MCF 10A (cell line): ENCODE measurements around the gene DEFB113. TPM values are rescaled to one million over a fixed set of nuclear protein-coding genes. Genes with fewer than 3 reads are reported as not detected.

Source experiments
- BruUV-seq: library from RNA; stranded (reverse); fragments of 400-500 nt; replicated peaks from 2 replicates; lab custom pipeline; 2021; lab: Mats Ljungman, UMichigan
- CTCF ChIA-PET: fragments of 300-600 bp; sonication (Branson Sonifier 250); formaldehyde crosslinking; extraction: SDS; loops from one replicate; lab custom pipeline; 2021; ENCODE audit warnings: antibody characterized with exemption, inconsistent platforms; lab: Yijun Ruan, JAX
- POLR2A ChIA-PET: fragments of 300-600, 350-650 bp; sonication (Branson Sonifier 250); formaldehyde crosslinking; extraction: SDS; loops from one replicate; lab custom pipeline; 2020; ENCODE audit warnings: antibody characterized with exemption, inconsistent platforms; lab: Yijun Ruan, JAX
- DNase-seq: peaks from one replicate; pipeline ENCODE4 v3.0.0-alpha.2; 2018; ENCODE audit not compliant: unreplicated experiment
- H3K27ac Mint-ChIP-seq: one replicate; pipeline ENCODE4 v1.8.0; 2022; ENCODE audit warnings: mild to moderate bottlenecking, low read depth, mixed read lengths; ENCODE audit not compliant: unreplicated experiment
- H3K27me3 Mint-ChIP-seq: one replicate; pipeline ENCODE4 v1.8.0; 2022; ENCODE audit warnings: mixed read lengths; ENCODE audit not compliant: insufficient read depth, unreplicated experiment
- H3K36me3 Mint-ChIP-seq: one replicate; pipeline ENCODE4 v1.8.0; 2022; ENCODE audit warnings: mild to moderate bottlenecking, moderate library complexity, mixed read lengths; ENCODE audit not compliant: insufficient read depth, unreplicated experiment
- H3K4me1 Mint-ChIP-seq: one replicate; pipeline ENCODE4 v1.8.0; 2022; ENCODE audit warnings: mixed read lengths; ENCODE audit not compliant: insufficient read depth, unreplicated experiment
- H3K4me3 Mint-ChIP-seq: one replicate; pipeline ENCODE4 v1.8.0; 2022; ENCODE audit warnings: mild to moderate bottlenecking, moderate library complexity, mixed read lengths; ENCODE audit not compliant: unreplicated experiment
- H3K9me3 Mint-ChIP-seq: one replicate; pipeline ENCODE4 v1.8.0; 2022; ENCODE audit warnings: mixed read lengths; ENCODE audit not compliant: unreplicated experiment
- CTCF ChIP-seq: fragments of 200-600 bp; IDR thresholded peaks from one replicate; pipeline ENCODE4 v1.8.0; 2022; ENCODE audit warnings: antibody characterized with exemption, mild to moderate bottlenecking; ENCODE audit not compliant: unreplicated experiment
- intact Hi-C: fragments of 100-400 bp; cut with micrococcal nuclease; formaldehyde crosslinking; loops from 2 replicates; pipeline ENCODE4 v1.14.1; 2022
- total RNA-seq: library from RNA; stranded (reverse); gene quantifications from 2 replicates; pipeline ENCODE4 v1.2.3, GENCODE V29; 2022

The DEFB113 gene
- total RNA-seq, 1 experiment from 2014 or later: not detected

- ChIA-PET CTCF (interaction anchor here (0.8 to 1.3 kb wide), 2 partner anchors 49 to 97 kb away, joined by 3 to 4 read pairs; no protein-coding TSS in a partner anchor), POLR2A (no interaction called here)
- no peak for DNase-seq
- Mint-ChIP-seq H3K27me3 (peaks cover 36% of the 10 kb centered on the region), H3K27ac (no peak overlapping the region), H3K4me3 (no peak overlapping the region), H3K36me3 (no peaks in the 10 kb centered on the region), H3K9me3 (no peaks in the 10 kb centered on the region), H3K4me1 (no peaks in the 10 kb centered on the region)
- BruUV-seq: no TSS peak
- no peak for TF ChIP-seq CTCF
- intact Hi-C loops: no loop called here
These were observed 34.7 kb downstream of the DEFB113 start for GRCh38 chr6:49934770-49935169.

GRCh38 chr6:49933526-49933925 is 35.9 kb downstream of the DEFB113 start:
- H3K4me3 Mint-ChIP-seq: no peak overlapping the region
- DNase-seq: no peak
- no peaks in the 10 kb centered on the region for H3K36me3 Mint-ChIP-seq
- no TSS peak for BruUV-seq
- intact Hi-C loops: no loop called here
- CTCF ChIA-PET: no interaction called here
- H3K27me3 Mint-ChIP-seq: peaks cover 41% of the 10 kb centered on the region
- H3K27ac Mint-ChIP-seq: no peak overlapping the region
- no peak for TF ChIP-seq CTCF
- H3K9me3 Mint-ChIP-seq: no peaks in the 10 kb centered on the region
- POLR2A ChIA-PET: interaction anchor here (1.3 kb wide), 1 partner anchor 8 kb away, joined by 3 read pairs; no protein-coding TSS in a partner anchor
- no peaks in the 10 kb centered on the region for H3K4me1 Mint-ChIP-seq

GRCh38 chr6:49929340-49929739 is 40.1 kb downstream of the DEFB113 start:
- H3K9me3 Mint-ChIP-seq: no peaks in the 10 kb centered on the region
- no peak for DNase-seq
- ChIA-PET POLR2A (interaction anchor here (0.7 kb wide), 1 partner anchor 1258 kb away, joined by 3 read pairs; no protein-coding TSS in a partner anchor), CTCF (no interaction called here)
- no TSS peak for BruUV-seq
- no peaks in the 10 kb centered on the region for H3K36me3 Mint-ChIP-seq
- TF ChIP-seq CTCF: no peak
- no peaks in the 10 kb centered on the region for H3K4me1 Mint-ChIP-seq
- peaks cover 29% of the 10 kb centered on the region for H3K27me3 Mint-ChIP-seq
- no peak overlapping the region for H3K27ac Mint-ChIP-seq
- H3K4me3 Mint-ChIP-seq: no peak overlapping the region
- intact Hi-C loops: no loop called here

- H3K9me3 Mint-ChIP-seq: no peaks in the 10 kb centered on the region
- no TSS peak for BruUV-seq
- intact Hi-C loops: loop anchor here (2.0 kb wide), 1 partner anchor 107 kb away; no protein-coding TSS in a partner anchor
- no peaks in the 10 kb centered on the region for H3K27me3 Mint-ChIP-seq
- ChIA-PET CTCF (no interaction called here), POLR2A (interaction anchor here (0.6 kb wide), 1 partner anchor 44 kb away, joined by 3 read pairs; no protein-coding TSS in a partner anchor)
- no peaks in the 10 kb centered on the region for H3K4me1 Mint-ChIP-seq
- peak; percentile 10 for DNase-seq
- no peaks in the 10 kb centered on the region for H3K36me3 Mint-ChIP-seq
- no peak overlapping the region for H3K4me3 Mint-ChIP-seq
- no peak overlapping the region for H3K27ac Mint-ChIP-seq
- TF ChIP-seq CTCF: no peak
These were observed 45.6 kb downstream of the DEFB113 start for GRCh38 chr6:49923826-49924225.
